AG04450 (cell line): Measurements from ENCODE around the gene PSIP1. TPM values are rescaled to one million over a fixed set of nuclear protein-coding genes. Genes with fewer than 3 reads are reported as not detected.

Source experiments
- CTCF ChIA-PET: fragments of 300-600, 350-600 bp; formaldehyde crosslinking; extraction: SDS; loops from one replicate; lab custom pipeline; 2022; ENCODE audit warnings: antibody characterized with exemption, inconsistent platforms; lab: Charles Lee
- POLR2A ChIA-PET: fragments of 350-600 bp; formaldehyde crosslinking; extraction: SDS; loops from one replicate; lab custom pipeline; 2021; ENCODE audit warnings: antibody characterized with exemption, inconsistent platforms; lab: Yijun Ruan, JAX
- DNase-seq: peaks from one replicate; pipeline ENCODE4 v3.0.0-alpha.2; 2011; ENCODE audit warnings: low read depth, low spot score
- H3K27ac ChIP-seq: one replicate; pipeline ENCODE4 v1.5.1; 2012; ENCODE audit warnings: low read depth, low read length, control low read depth
- H3K27me3 ChIP-seq: one replicate; pipeline ENCODE4 v1.6.0; 2012; ENCODE audit warnings: low read length; ENCODE audit not compliant: control insufficient read depth, insufficient read depth
- H3K4me3 ChIP-seq: 2 replicates; pipeline ENCODE4 v1.5.1; 2011; ENCODE audit warnings: mild to moderate bottlenecking, low read depth, low read length, control low read depth
- H3K9me3 ChIP-seq: 2 replicates; pipeline ENCODE4 v1.5.1; 2012; ENCODE audit warnings: low read length; ENCODE audit not compliant: control insufficient read depth, insufficient read depth
- polyA minus RNA-seq: library from RNA; depleted of rRNA, polyadenylated mRNA; stranded (reverse); fragments of >200 nt; gene quantifications from 2 replicates; pipeline ENCODE4 v1.2.3, GENCODE V29; 2011; rRNA and poly(A)+ RNA removed
- polyA plus RNA-seq: library from polyadenylated mRNA; depleted of rRNA; stranded (reverse); fragments of >200 nt; gene quantifications from 2 replicates; pipeline ENCODE4 v1.2.3, GENCODE V29; 2011; rRNA removed
- TF ChIP-seq, protein P1 (sequence below): IDR thresholded peaks from 2 replicates; pipeline ENCODE4 v1.5.1; 2011; ENCODE audit warnings: low read depth, low read length, control low read depth, inconsistent platforms

Gene PSIP1
- 32.7 and 57.3 TPM in 2 replicates for polyA plus RNA-seq
- 17.2 and 25.0 TPM in 2 replicates for polyA minus RNA-seq

DNA sequence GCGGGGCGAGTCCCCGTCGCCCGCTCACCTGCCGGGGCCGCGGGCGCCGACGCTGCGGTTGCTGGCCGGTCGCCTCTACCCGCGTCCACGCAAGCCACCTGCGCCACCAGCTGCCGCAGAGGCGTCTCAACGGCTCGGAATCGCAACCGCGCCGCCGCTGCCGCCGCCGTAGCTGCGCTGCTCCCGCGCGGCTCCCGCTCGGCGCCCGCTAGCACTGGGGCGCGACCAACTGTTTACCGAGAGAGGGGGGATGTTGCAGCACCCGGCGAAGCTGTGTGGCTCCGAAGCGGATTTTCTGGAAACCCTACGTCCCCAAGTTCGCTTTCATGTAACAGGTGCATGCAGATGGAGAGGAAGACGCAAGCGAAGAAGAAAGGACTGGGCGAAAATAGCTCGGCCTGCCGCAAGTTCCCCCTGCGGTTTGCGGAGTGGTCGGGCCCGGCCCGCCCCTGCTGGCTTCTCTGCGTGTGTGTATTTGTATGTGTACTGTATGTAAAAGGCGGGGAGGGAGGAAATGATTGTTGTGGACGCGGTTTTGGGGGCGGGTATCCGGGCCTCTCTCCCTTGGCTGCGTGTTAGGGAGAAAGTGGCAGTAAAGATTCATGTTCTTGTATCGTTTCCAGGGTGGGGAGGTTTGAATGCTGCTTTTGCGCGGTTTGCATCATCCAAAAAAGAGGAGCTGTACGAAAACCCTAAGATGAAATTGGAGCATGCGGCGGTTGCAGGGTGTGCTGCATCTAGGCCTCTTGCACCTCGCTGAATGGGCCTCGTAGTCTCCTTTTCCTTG is at the start of gene PSIP1:
PSIP1 (minus strand) TSS at position 182 of the 787 bp plus-strand sequence. CDS start 782 bp downstream, outside the sequence.
- peak within 1 kb of the TSS; percentile 91 for H3K4me3 ChIP-seq
- POLR2A ChIA-PET: interaction anchor here (0.6 to 2.2 kb wide), 4 partner anchors 10 to 308 kb away, joined by 3 to 14 read pairs (median 6); partner anchors contain the start of gene CCDC171
- CTCF ChIA-PET: interaction anchor here (1.0 kb wide), 1 partner anchor 96 kb away, joined by 4 read pairs; no protein-coding TSS in a partner anchor
- no peaks in the 10 kb centered on the region for H3K9me3 ChIP-seq
- TF ChIP-seq, protein P1, sequence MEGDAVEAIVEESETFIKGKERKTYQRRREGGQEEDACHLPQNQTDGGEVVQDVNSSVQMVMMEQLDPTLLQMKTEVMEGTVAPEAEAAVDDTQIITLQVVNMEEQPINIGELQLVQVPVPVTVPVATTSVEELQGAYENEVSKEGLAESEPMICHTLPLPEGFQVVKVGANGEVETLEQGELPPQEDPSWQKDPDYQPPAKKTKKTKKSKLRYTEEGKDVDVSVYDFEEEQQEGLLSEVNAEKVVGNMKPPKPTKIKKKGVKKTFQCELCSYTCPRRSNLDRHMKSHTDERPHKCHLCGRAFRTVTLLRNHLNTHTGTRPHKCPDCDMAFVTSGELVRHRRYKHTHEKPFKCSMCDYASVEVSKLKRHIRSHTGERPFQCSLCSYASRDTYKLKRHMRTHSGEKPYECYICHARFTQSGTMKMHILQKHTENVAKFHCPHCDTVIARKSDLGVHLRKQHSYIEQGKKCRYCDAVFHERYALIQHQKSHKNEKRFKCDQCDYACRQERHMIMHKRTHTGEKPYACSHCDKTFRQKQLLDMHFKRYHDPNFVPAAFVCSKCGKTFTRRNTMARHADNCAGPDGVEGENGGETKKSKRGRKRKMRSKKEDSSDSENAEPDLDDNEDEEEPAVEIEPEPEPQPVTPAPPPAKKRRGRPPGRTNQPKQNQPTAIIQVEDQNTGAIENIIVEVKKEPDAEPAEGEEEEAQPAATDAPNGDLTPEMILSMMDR: no peak
- H3K27me3 ChIP-seq: no peaks in the 10 kb centered on the region
- DNase-seq: peak; percentile 65
- H3K27ac ChIP-seq: peak within 1 kb of the TSS; percentile 90

DNA sequence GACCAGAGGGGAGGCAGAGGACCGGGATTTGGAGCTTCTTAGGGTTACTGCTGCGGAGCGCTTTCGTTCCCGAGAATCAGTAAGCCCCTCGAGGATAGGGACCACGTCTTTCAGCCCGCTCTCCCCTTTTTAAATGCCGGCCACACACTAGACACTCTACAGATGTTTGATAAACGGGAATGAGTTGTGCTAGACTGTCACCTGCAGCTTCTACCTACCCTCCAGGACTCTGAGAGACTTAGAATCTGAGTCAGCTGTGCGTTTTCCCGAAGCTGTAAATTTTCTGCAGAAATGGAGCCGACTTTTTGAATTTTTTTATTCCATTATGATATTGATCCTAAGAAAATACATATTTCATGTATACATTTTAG is 42.7 kb upstream of the PSIP1 start:
- Histone ChIP-seq H3K4me3 (peak overlapping the region; percentile 81), H3K9me3 (no peaks in the 10 kb centered on the region), H3K27ac (peak overlapping the region; percentile 81), H3K27me3 (no peaks in the 10 kb centered on the region)
- no peak for DNase-seq
- TF ChIP-seq, protein P1: no peak
- ChIA-PET CTCF (interaction anchor here (0.6 to 1.1 kb wide), 3 partner anchors 16 to 115 kb away, joined by 3 read pairs; no protein-coding TSS in a partner anchor), POLR2A (interaction anchor here (1.3 to 1.6 kb wide), 2 partner anchors 11 to 43 kb away, joined by 14 read pairs; partner anchors contain the start of gene PSIP1)

DNA sequence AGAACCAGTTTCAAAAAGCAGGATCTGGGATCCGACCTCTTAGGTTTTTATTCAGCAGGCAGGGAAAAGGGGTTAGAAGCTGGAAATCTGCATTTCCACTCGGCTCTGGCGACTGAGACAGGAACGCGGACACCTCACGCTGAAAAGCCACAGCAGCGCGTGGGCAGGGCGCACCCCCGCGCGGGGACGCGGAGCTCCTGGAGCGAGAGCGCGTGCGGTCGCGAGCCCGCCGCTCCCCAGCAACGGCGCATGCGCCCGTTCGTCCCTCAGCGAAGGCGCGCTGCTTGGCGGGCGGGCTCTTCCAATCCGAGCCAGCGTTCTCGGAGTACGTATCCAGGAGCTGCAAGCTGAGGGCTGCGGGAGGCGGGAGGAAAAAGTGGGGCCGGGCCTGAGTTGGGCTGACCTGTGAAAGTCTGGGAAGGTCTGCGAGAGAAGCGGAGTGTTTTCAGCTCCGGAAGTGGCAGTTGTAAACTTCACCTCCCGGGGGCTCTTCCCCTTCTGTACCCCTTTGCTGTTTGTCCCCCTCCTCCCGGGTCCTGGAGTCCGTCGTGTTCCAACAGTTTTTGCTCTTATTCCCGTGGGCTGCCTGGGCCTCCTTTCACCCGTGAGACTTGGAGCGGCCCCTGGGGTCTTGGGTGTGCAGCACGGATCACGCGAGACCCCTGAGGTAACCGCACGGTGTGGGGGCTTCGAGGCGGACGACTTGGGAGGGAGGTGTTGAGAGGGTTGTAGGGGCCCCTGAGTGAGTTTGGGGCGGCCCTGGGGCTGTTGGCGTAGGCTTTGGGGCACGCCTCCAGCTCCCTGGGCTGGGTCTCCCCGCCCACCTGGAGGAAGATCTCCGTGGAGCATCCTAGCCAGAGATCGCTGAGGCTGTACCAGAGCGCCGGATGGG is 42.1 kb upstream of the PSIP1 start, which contains the start of gene CCDC171:
CCDC171 (plus strand) TSS at position 408 of the 892 bp plus-strand sequence. CDS start 11,046 bp downstream, outside the sequence.
- CTCF ChIA-PET: interaction anchor here (0.6 to 1.2 kb wide), 11 partner anchors 12 to 397 kb away, joined by 3 to 7 read pairs (median 3); no protein-coding TSS in a partner anchor
- POLR2A ChIA-PET: interaction anchor here (0.6 to 1.6 kb wide), 5 partner anchors 10 to 53 kb away, joined by 3 to 14 read pairs (median 8); partner anchors contain the start of gene PSIP1

DNA sequence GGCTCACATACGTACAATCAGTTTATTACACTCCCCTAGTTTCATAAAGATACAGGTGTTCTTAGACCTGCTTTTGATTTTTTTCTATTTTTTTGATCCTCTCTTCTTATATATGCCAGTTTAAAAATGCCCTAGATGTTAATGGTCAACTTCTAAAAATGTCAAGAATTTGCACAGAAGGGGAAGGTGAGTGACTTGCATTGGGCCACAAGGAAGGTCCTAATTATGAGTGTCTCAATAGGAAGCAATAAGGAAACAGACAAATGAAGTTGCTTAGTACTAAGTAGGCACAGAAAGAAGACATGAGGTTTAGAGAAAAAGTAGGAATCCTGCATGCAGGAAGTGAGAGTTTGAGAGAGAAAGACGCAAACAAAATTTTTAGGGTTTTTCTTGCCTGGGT is 38.8 kb upstream of the PSIP1 start:
- ChIA-PET POLR2A (no interaction called here), CTCF (no interaction called here)
- Histone ChIP-seq H3K27me3 (no peaks in the 10 kb centered on the region), H3K27ac (no peak overlapping the region), H3K4me3 (no peak overlapping the region), H3K9me3 (no peaks in the 10 kb centered on the region)
- TF ChIP-seq, protein P1: no peak
- no peak for DNase-seq

More for the DNA sequence above, 42.1 kb upstream of the PSIP1 start, which contains the start of gene CCDC171:
- TF ChIP-seq, protein P1: no peak
- peak; percentile 92 for DNase-seq
- Histone ChIP-seq H3K4me3 (peak within 1 kb of the TSS; percentile 81), H3K9me3 (no peaks in the 10 kb centered on the region), H3K27ac (peak within 1 kb of the TSS; percentile 84), H3K27me3 (no peaks in the 10 kb centered on the region)
